HUDEP-2 (cell line): Measurements from ENCODE around the gene GRK4.
"Not testable (repeated sequence)": the region's sequence is repeated elsewhere in the genome, so short reads cannot be mapped to it uniquely, and the experiment has no call there.

Experiments used
- DNase-seq, 76 experiments: peaks; one replicate each; lab custom pipeline; 2025; ENCODE audit not compliant: unreplicated experiment in 76 of 76; lab: John Stamatoyannopoulos, UW

Gene GRK4

DNA sequence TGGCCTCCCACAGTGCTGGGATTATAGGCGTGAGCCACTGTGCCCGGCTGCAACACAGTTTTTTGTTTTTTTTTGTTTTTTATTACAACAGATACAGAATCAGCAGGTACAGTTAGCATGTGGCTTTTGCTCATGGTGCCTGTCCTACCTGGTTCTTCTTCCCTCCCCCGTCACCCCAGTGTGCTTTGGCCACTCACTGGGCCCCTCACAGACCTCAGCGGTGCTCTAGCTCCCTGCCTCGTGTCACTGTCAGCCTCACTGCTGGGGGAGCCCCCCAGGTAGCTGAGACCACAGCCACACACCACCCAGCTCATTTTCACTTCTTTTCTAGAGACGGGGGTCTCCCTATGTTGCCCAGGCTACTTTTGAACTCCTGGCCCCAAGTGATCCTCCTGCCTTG is 72.3 kb downstream of the GRK4 start:
- no peak for DNase-seq

- DNase-seq: no peak
These were observed 73.0 kb downstream of the GRK4 start for GRCh38 chr4:3036131-3036952.

DNA sequence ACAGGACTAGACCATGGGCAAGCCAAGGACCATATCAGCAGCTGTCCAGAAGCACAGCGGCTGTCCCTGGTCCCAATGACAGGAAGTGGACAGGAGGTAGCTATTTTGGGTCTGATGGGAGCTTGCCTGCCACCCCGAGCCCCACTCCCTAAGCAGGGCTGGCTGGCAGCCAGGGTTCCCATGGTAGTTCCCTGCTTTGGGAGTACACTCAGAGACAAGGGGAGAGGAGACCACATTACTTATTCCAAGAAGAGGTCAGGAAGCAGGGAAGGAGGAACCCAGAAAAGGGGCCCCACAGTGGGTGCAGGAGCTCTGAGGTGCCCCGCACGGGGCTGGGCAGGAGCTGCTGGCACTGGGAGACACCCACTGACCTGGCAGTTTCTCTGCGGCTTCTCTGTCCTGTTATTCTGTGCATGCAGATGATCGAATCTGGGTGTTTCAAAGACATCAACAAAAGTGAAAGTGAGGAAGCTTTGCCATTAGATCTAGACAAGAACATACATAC is 74.6 kb downstream of the GRK4 start:
- peak in 1 of 76 experiments; percentile 12 for DNase-seq

DNA sequence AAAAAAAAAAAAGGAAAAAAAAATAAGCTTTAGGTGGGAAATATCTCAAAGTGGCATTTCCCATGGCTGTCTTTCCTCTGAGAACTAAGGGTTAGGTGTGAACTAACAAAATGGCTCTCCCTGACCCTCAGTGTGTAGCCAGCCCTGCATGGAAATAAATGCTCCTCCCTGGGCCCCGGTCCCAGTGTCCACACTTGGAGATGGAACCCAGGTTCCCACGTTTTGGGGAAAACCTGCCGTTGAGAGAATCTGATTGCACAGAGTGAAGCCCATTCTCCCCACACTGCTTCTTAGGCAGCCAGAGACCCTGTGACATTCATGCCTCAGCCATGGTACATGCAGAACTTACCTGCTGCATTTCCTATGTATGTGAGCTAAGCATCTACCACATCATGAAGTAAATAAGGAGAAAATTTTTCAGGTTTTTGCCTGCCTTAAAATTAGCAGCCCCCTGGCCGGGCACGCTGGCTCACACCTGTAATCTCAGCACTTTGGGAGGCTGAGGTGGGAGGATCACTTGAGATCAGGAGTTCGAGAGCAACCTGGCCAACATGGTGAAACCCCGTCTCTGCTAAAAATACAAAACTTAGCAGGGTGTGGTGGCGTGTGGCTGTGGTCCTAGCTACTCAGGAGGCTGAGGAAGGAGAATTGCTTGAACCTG is 76.5 kb downstream of the GRK4 start:
- no peak for DNase-seq

DNA sequence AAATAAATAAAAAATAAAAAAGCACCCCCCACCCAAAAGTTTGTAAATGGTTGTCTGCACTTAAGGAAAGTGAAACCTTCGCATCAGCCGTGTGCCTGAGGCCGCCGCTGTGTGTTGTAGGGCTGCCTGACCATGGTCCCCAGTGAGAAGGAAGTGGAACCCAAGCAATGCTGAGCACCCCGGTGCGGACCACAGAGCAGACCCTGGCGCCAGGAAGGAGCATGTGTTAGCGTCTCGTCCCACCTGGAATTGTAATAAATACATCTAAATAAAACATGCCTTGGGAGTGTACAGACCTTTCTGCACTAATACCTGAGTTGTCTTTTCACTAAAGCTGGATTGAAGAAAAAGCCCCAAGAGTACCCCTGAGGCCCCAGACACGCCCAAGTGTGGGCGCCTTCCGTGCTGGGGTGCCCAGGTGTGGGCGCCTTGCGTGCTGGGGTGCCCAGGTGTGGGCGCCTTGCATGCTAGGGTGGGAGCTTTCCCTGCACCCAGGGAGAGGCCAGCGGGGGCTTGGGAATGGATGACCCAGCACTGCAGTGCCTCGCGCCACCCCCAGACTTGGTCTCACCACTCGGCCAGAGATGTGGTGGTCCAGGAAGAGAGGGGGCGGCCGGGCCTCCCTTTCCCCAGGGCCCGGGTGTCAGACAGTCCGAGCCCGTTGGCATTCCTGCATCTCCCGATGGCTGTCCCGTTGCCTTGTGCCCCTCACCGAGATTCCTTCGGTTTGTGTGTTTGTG is 77.3 kb downstream of the GRK4 start:
- no peak for DNase-seq

DNA sequence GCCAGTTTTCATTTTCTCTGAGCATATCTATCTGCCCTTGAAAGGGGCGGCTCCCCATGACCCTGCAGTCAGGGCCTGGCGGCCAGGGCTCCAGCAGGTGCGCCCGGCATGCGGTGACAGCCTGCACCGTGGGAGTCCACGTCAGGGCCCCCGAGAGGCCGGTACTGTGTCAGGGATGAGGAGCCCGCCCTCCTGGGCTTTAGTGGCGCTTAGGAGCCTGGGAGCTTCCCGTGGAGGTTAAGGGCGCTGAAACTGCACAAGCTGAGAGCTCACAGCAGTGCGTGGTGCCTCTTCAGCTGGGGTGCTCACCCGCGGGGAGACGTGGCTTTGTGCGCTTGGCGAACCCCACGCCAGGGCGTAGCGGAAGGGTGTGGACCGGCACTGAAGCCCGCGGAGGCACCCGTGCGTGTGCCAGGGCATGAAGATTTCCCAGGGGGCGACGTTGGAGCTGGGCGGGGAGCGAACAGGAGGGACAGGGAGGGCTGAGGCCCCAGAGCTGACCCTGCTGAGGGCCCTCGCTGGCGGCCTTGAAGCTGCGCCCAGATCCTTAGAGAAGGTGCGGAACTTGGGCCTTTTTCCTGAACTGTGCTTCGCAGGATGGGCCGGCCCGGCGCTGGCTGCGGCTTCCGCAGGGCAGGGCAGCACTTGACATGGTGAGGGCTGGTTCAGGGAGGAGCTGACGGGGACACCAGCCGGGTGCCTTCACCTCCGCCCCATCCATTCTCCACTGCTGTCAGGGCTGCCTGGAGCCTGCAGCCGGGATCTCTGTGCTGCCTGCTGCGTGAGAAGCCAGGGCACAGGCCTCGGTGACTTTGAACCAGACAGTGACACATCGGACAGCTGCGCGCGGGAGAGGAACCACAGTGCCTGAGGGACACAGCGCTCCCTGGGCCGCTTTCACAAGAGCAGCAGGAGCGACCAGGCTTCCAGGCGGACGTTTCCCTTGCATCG is 78.1 kb downstream of the GRK4 start:
- no peak for DNase-seq

- no peak for DNase-seq
These were observed 78.9 kb downstream of the GRK4 start for GRCh38 chr4:3042226-3042625.

- no peak for DNase-seq
These were observed 80.1 kb downstream of the GRK4 start for GRCh38 chr4:3043282-3044020.

DNA sequence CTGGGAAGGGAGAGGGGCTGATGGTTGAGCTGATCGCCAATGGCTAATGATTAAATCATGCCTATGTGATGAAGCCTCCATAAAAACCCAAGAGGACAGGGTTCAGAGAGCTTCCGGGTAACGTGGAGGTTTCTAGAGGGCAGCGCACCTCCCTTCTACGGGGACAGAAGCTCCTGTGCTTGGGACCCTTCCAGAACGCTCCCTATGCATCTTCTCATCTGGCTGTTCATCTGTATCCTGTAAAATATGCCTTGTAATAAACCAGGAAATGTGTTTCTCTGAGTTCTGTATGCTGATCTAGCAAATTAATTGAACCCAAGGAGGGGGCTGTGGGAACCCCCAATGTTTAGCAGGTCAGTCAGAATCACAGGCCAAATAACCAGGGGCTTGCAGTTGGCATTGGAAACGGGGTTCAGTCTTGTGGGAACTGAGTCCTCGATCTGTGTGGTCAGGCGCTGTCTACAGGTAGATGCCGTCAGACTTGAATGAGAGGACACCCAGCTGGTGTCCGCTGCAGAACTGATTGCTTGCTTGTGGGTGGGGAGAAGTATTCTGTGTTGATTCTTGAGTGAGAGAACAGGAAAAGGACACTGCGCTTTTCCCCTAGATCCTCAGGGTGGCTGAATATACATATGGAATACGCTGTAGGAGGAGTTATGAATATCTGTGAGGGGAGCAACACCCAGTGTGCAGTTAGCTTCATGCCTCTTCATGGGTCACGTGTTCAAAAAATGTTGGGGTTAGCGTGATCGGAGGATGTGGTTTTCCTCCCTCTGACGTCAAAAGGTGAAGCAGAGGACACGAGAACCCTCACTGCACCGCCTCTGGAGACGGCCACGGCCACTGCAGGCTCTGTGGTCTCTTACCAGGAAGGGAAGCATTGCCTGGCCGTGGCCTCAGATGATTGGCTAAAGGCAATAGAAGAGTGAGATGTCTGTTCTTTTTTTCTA is 81.8 kb downstream of the GRK4 start:
- DNase-seq: peak in 1 of 76 experiments; percentile 4

GRCh38 chr4:3046162-3046561 is 82.8 kb downstream of the GRK4 start:
- DNase-seq: no peak

DNA sequence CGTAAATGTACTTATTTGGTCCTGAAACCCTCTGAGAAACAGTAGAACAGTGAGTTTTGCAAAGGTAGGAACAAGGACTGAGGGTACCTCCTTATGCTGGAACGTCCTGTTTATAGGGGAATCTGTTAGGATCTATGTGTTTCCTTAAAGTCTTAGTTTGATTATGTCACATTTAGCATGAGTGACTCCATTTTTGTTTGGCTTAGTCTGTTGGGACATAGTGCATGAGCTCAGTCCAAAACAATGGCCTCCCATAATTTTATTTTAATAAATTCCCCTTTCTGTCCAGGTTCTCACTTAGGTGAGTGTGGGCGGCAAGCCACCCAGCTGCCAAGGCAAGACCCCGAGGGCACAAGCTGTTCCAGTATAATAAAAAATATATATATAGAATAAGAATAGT is 83.3 kb downstream of the GRK4 start:
- no peak for DNase-seq

GRCh38 chr4:3047464-3048286 is 84.3 kb downstream of the GRK4 start:
- peak in 55 of 76 experiments; percentile 1 to 66 (median 35) for DNase-seq

- DNase-seq: not testable (repeated sequence)
These were observed 87.9 kb downstream of the GRK4 start for GRCh38 chr4:3051141-3051897.

DNA sequence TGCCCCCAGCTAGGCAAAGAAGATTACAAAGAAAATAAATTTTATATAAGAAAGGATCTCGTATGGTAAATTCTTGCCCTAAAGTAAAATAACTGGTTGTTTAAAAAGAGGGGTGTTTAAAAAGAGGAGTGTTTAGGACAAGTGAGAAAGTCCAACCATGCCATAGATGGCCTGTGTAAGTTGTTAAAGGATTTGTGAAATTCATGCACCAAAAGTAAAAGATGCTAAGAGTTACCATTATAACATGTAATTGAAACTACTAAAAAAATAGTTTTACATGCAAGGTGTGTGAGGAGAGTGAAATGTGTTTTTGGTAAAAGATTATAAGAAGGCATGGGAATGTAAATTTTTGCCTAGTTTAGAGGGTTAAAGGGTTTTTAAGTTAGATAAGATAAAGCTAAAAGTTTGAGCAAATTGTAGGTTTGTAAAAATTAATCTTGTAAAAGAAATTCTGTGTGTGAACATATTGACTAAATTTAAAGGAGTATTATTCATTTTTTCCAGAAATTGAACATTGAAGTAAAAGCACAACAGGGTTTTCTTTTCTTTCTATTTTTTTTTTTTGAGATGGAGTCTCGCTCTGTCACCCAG is 90.9 kb downstream of the GRK4 start:
- DNase-seq: no peak

- DNase-seq: no peak
These were observed 96.6 kb downstream of the GRK4 start for GRCh38 chr4:3059943-3060342.

GRCh38 chr4:3060946-3061345 is 97.6 kb downstream of the GRK4 start:
- no peak for DNase-seq
